GM19455 (cell line): Measurements from ENCODE around the gene COG2.
"Not testable (repeated sequence)": the region's sequence is repeated elsewhere in the genome, so short reads cannot be mapped to it uniquely, and the experiment has no call there.

ENCODE experiments used
- ATAC-seq: cut with Tn5 transposase; IDR thresholded peaks from one replicate; pipeline ENCODE4 v1.9.1; 2021; ENCODE audit not compliant: unreplicated experiment

Gene COG2

GRCh38 chr1:230642263-230642959 lies at the start of gene COG2:
COG2 (plus strand) TSS chr1:230642481; CDS start chr1:230642607, 126 bp downstream.
- ATAC-seq: peak; percentile 98

- ATAC-seq: no peak
Measured at GRCh38 chr1:230592848-230593414, 49.4 kb upstream of the COG2 start.

- ATAC-seq: no peak
Measured at GRCh38 chr1:230594214-230594773, 48.0 kb upstream of the COG2 start.

GRCh38 chr1:230595181-230595580 lies 47.1 kb upstream of the COG2 start:
- ATAC-seq: no peak

DNA sequence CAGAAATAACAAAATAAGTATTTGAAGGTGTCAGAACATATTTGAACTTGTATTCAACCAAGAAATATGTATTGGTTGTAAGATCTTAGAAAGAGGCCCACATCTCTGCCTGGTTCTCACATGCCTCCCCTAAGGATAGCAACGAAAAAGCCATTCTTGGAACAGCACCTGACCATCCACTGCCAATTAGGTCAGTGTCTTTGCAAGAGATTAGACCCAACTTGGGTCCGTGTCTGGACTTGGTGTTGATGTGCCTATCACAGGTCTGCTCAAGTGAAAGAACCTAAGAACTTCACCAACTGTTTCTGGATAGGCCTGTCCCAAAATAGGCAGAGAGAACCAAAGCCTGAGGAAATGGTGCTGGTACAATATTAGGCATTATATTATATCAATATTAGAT lies 46.0 kb upstream of the COG2 start:
- no peak for ATAC-seq

DNA sequence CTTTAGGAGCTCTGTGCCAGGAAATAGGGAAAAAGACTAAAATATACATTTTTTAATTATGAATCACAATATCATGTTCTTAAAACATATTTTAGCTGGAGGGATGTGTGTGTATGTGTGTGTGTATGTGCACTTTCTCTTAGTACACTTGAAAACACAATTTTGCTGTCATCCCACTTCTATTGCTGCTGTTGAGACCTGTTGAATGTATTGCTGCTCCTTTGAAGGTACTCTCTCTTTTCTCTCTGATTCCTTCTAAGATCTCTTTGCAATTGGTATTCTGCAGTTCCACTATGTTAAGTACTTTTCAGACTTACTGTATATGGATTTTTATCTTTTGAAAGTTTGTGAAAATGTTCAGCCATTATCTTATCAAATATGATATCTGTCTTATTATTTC lies 43.5 kb upstream of the COG2 start:
- no peak for ATAC-seq

DNA sequence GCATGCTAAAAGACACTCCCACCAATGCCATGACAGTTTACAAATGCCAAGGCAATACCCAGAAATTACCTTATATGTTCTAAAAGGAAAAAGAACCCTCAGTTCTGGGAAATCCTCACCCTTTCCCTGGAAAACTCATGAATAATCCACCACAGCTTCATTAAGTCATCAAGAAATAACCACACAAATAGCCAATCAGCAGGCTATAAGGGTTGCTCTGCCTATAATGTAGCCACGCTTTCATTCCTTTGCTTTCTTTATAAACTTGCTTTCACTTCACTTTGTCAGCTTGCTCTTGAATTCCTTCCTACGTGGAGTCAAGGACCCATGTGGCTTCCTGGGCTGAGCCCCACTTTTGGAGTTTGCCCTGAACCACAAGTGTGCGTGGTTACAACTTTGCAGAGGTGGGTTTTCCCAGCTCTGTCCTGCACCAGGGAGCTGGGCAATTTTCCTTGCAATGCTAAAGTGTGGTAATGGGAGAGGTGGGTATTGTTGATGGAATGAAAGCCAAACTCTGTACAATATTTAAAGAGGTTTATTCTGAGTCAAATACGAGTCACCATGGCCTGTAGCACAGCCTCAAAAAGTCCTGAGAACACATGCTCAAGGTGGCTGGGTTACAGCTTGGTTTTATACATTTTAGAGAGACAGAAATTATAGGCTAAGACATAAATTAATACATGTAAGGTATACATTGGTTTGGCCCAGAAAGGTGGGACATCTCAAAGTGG lies 42.2 kb upstream of the COG2 start:
- no peak for ATAC-seq

DNA sequence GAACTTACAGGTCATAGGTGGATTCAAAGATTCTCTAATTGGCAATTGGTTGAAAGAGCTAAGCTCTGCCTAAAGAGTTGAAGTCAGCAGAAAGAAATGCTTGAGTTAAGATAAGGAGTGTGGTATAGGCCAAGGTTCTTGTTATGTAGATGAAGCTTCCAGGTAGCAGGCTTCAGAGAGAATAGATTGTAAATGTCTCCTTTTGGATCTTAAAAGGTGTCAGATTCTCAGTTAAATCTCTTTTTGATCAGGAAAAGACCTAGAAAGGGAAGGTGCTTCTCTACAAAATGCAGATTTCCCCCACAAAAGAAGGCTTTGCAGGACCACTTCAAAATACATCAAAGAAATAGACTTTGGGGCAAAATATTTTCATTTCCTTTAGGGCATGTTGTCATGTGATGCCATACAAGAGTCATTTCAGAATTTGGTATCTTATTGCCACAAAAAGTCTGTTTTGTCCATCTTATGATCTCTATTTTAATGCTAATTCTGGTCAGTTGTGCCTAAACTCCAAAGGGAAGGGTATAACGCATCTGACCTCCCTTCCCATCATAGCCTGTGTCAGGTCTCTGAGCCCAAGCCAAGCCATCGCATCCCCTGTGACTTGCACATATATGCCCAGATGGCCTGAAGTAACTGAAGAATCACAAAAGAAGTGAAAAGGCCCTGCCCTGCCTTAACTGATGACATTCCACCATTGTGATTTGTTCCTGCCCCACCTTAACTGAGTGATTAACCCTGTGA lies 41.5 kb upstream of the COG2 start:
- not testable (repeated sequence) for ATAC-seq

- ATAC-seq: no peak
Measured at GRCh38 chr1:230609208-230609607, 33.1 kb upstream of the COG2 start.

GRCh38 chr1:230610589-230610988 lies 31.7 kb upstream of the COG2 start:
- ATAC-seq: no peak

DNA sequence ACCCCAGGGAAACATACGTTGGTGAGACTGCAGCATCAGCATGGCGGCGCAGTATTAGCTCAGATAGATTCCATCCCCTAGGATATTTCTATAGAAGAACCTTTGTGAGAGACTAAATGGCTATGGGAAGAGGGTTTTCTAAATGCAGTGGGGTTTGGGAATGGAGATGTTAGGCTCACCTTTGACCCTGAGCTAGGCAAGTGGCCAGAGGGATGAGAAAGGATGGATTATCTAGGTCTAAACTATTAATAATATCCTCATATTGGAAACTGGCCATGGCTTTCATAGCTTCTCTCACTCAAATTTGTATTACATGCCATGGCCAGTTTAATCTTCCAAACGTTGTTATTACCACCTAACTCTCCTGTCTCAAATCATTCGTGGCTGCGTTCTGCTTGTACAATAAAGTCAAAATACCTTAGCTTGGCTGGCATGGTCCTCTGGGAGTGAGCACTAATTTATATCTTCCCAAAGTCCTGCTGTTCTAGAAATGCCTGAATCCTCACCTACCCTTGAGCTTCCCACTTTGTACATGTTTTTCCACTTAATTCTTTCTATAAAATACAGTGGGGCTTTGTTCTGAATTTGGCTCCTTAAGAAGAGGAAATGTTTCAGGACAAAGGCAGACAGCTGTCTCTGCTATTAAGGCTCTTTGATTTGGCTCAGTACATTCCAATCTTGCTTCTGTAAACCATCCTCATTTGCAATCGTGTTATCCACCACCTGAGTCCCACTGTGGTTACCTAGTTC lies 31.0 kb upstream of the COG2 start:
- ATAC-seq: no peak

DNA sequence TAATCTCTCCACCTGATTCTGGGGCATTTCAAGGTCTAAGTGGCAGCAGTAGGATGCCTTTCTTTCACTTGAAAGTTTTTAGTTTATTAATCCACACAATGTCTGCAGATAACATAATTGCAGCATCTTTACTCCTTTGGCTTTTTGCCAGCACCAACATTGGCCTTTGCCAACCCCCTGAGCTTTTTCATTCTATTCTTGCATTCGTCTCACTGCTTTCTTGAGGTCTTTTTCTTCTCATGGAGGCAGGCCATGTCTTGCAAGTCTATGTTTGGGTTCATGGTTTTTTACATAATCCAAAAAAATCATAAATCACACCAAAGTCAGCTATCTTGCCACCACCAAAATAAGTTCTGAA lies 30.4 kb upstream of the COG2 start:
- ATAC-seq: no peak

DNA sequence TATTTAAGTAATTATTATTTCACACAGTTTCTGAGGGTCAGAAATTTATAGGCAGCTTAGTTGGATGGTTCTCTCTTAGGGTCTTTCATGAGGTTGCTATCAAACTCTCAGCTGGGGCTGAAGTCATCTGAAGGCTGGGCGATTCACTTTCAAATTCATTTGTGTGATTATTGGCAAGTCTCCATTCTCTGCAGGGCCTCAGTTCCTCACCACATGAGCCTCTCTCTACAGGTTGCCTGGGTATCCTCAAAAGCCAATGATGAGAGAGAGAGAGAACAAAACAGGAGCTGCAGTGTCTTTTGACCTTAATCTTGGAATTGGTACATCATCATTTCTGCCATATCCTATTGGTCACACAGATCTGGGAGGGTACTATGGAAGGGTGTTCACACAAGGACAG lies 29.6 kb upstream of the COG2 start:
- no peak for ATAC-seq

DNA sequence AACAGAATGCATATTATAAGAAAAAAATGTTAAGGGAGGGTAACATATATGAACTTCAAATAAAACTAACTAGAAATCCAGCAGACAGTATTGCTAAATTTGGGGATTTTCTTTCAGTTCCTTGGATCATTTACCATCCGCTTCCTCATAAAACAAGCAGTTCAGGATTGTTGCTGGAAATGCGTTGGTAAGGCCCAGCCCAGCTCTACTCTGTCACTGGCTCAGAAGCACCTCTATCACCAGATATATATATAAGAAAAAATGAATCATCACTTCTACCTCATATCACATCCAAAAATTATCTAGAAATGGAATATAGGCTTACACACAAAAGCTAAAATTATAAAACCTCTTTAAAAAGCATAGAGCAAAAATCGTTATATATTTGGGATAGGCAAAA lies 28.2 kb upstream of the COG2 start:
- no peak for ATAC-seq

DNA sequence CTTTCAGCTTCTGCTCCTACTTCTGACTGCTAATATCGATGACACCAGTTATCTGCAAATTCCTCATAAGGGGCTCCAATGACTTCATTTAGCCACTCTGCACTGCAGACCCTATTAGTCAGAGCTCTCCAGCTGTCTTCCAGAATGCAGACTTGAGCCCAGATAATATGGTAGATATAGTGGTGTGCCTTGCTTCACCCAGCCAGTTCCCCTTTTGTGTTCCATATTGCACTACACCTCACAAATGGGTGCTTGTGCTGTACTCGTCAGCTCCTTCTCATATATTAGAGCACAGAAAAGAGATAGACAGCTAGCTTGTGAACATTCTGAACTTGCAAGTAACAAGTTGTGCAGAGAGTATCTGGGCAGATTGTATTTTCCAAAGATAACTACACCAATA lies 23.7 kb upstream of the COG2 start:
- no peak for ATAC-seq

- no peak for ATAC-seq
Measured at GRCh38 chr1:230620649-230621323, 21.5 kb upstream of the COG2 start.

- ATAC-seq: no peak
Measured at GRCh38 chr1:230621324-230622030, 20.8 kb upstream of the COG2 start.

DNA sequence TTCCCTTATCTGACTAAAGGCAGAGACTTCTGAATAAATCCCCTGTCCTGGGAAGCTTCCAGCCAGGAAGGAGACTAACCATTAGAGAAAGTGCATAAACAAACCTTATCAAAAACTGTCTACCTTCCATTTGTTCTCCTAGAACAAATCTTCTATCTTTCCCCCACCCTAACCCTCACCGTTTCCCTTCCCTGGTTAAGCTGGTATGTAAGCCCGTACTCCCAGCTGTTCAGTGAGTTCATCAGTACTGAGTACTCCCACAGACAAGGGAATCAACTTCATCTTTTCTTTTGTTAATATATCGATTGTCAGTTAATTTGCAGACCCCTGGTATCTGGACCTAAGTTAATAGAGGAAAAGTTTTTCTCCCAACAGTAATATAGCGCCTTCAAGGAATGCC lies 20.1 kb upstream of the COG2 start:
- no peak for ATAC-seq

DNA sequence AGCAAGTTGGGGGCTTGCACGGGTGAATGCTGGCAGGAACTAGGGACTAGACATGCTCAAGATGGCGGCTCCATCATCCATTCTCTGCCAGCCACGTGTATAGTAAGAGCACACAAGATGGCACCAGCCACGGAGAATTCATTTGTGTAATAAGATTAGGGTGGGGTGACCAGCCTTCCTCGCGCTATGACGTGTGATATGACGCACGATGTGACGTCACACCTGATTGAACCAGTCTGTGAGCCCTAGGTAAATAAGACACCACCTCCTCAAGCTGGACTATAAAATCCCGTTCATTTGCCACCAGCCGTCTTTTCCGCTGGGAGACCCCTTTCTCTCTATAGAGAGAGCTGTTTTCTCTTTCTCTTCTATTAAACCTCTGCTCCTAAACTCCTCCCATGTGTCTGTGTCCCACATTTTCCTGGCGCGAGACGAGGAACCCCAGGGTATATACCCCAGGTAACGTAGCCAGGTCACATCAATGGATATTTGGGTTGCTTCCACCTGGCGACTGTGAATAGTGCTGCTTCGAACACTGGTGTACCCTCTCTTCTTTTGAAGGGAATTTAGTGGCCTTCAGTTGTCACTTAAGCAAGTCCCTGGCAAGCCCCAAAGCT lies 18.1 kb upstream of the COG2 start:
- no peak for ATAC-seq
